Activated CD8-positive, alpha-beta T cell treated with anti-CD3 and anti-CD28 coated beads for 36 hours (primary cell): ENCODE results near the gene STOM. TPM values are rescaled to one million over a fixed set of nuclear protein-coding genes. Genes with fewer than 3 reads are reported as not detected.

Source experiments
- ATAC-seq: fragments of 200-7000 bp; cut with Tn5 transposase; one replicate; pipeline ENCODE4 v1.10.0; 2021; ENCODE audit warnings: mild to moderate bottlenecking, moderate library complexity
- CTCF ChIA-PET: fragments of 350-600 bp; sonication (Branson Sonifier 250); formaldehyde crosslinking; loops from one replicate; lab custom pipeline; 2021; ENCODE audit warnings: antibody characterized with exemption; lab: Charles Lee
- POLR2A ChIA-PET: fragments of 350-600 bp; sonication (Branson Sonifier 250); formaldehyde crosslinking; loops from one replicate; lab custom pipeline; 2021; ENCODE audit warnings: antibody characterized with exemption; lab: Charles Lee
- DNase-seq: peaks from one replicate; pipeline ENCODE4 v3.0.0-alpha.2; 2020
- H3K27ac Mint-ChIP-seq: one replicate; pipeline ENCODE4 v1.8.0; 2021; ENCODE audit warnings: mild to moderate bottlenecking, mixed read lengths
- H3K27me3 Mint-ChIP-seq: one replicate; pipeline ENCODE4 v1.8.0; 2021; ENCODE audit warnings: mixed read lengths
- H3K36me3 Mint-ChIP-seq: one replicate; pipeline ENCODE4 v1.8.0; 2021; ENCODE audit warnings: low read depth, mixed read lengths
- H3K4me1 Mint-ChIP-seq: one replicate; pipeline ENCODE4 v1.8.0; 2021; ENCODE audit warnings: low read depth, mixed read lengths
- H3K4me3 Mint-ChIP-seq: one replicate; pipeline ENCODE4 v1.8.0; 2021; ENCODE audit warnings: mild to moderate bottlenecking, moderate library complexity, mixed read lengths
- H3K9me3 Mint-ChIP-seq: one replicate; pipeline ENCODE4 v1.8.0; 2021; ENCODE audit warnings: mixed read lengths
- intact Hi-C: fragments of 100-400 bp; cut with micrococcal nuclease; formaldehyde crosslinking; loops from one replicate; pipeline ENCODE4 v1.10.0; 2022
- total RNA-seq, 2 experiments: library from RNA; stranded (reverse); gene quantifications; one replicate each; pipeline ENCODE4 v1.2.3, GENCODE V29; 2021
- TF ChIP-seq, protein P1 (sequence below): fragments of 200-600 bp; IDR thresholded peaks from one replicate; pipeline ENCODE4 v1.8.0; 2022; ENCODE audit warnings: antibody characterized with exemption, mild to moderate bottlenecking

Gene STOM
- total RNA-seq, 2 experiments from 2014 or later, result 31.7 to 32.5 TPM

- ChIA-PET POLR2A (no interaction called here), CTCF (interaction anchor here (1.4 to 7.8 kb wide), 2 partner anchors 21 to 57 kb away, joined by 3 to 49 read pairs; no protein-coding TSS in a partner anchor)
- H3K9me3 Mint-ChIP-seq, result no peaks in the 10 kb centered on the region
- TF ChIP-seq, protein P1, sequence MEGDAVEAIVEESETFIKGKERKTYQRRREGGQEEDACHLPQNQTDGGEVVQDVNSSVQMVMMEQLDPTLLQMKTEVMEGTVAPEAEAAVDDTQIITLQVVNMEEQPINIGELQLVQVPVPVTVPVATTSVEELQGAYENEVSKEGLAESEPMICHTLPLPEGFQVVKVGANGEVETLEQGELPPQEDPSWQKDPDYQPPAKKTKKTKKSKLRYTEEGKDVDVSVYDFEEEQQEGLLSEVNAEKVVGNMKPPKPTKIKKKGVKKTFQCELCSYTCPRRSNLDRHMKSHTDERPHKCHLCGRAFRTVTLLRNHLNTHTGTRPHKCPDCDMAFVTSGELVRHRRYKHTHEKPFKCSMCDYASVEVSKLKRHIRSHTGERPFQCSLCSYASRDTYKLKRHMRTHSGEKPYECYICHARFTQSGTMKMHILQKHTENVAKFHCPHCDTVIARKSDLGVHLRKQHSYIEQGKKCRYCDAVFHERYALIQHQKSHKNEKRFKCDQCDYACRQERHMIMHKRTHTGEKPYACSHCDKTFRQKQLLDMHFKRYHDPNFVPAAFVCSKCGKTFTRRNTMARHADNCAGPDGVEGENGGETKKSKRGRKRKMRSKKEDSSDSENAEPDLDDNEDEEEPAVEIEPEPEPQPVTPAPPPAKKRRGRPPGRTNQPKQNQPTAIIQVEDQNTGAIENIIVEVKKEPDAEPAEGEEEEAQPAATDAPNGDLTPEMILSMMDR, result no peak
- DNase-seq (peak; percentile 16), ATAC-seq (peak; percentile 47)
- peaks cover 10% of the 10 kb centered on the region for H3K36me3 Mint-ChIP-seq
- intact Hi-C loops, result no loop called here
- H3K27ac Mint-ChIP-seq, result no peak overlapping the region
- no peaks in the 10 kb centered on the region for H3K27me3 Mint-ChIP-seq
- H3K4me3 Mint-ChIP-seq, result no peak overlapping the region
- peaks cover 12% of the 10 kb centered on the region for H3K4me1 Mint-ChIP-seq
Observed at GRCh38 chr9:121340676-121341392, 29.2 kb downstream of the STOM start.

- DNase-seq, result no peak
- no peak overlapping the region for H3K27ac Mint-ChIP-seq
- peaks cover 10% of the 10 kb centered on the region for H3K36me3 Mint-ChIP-seq
- no peaks in the 10 kb centered on the region for H3K9me3 Mint-ChIP-seq
- TF ChIP-seq, protein P1, result no peak
- CTCF ChIA-PET, result interaction anchor here (1.0 to 7.8 kb wide), 5 partner anchors 10 to 61 kb away, joined by 3 to 49 read pairs (median 5); no protein-coding TSS in a partner anchor
- no peak for ATAC-seq
- no peak overlapping the region for H3K4me3 Mint-ChIP-seq
- intact Hi-C loops, result no loop called here
- no peaks in the 10 kb centered on the region for H3K27me3 Mint-ChIP-seq
- POLR2A ChIA-PET, result interaction anchor here (0.7 to 1.1 kb wide), 2 partner anchors 13 to 14 kb away, joined by 3 read pairs; no protein-coding TSS in a partner anchor
- peaks cover 8% of the 10 kb centered on the region for H3K4me1 Mint-ChIP-seq
Observed at GRCh38 chr9:121339437-121339836, 30.6 kb downstream of the STOM start.

GRCh38 chr9:121336665-121337064 lies 33.4 kb downstream of the STOM start:
- Mint-ChIP-seq H3K4me1 (no peaks in the 10 kb centered on the region), H3K27ac (no peak overlapping the region), H3K36me3 (peaks cover 4% of the 10 kb centered on the region), H3K4me3 (no peak overlapping the region), H3K9me3 (no peaks in the 10 kb centered on the region), H3K27me3 (no peaks in the 10 kb centered on the region)
- intact Hi-C loops, result no loop called here
- ChIA-PET CTCF (interaction anchor here (7.8 kb wide), 1 partner anchor 16 kb away, joined by 49 read pairs; no protein-coding TSS in a partner anchor), POLR2A (no interaction called here)
- no peak for ATAC-seq
- no peak for DNase-seq
- TF ChIP-seq, protein P1, result no peak

DNA sequence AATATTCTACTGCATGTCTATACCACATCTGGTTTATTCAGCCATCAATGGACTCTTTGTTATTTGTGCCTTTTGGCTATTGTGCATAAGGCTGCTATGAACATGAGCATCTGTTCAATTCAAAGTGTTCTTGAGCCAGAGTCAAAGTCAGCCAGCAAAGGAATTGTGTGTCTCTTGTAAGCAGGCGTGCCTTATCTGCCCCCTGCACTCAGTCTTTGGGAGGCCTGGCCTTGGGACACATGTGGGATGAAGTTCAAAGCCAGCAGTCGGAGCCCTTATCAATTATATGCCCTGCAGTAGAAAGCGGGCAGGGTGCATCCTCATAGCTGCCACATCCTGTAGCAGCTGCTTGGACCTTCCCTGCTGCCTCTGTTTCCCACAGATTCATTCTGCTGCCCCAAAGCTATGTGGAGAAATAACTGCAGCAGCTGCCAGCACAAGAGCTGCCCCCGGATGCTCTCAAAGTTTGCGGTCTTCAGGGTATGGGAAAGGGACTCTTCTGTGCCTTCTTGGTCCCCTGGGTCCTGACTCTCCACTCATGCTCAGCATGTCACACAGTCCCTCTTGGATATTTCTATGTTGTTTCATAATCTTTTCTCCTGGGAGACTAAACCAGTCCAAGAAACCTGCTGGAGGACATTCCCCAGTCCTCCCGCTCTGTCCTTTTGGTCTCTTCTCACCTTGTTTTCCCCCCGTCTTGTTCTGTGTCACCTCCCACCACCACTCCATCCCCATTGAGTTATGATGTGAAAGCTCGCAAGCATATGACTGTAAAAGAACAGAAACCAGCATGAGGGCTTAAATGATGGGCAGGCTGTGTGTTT lies 35.9 kb downstream of the STOM start:
- Mint-ChIP-seq H3K4me1 (no peaks in the 10 kb centered on the region), H3K27ac (no peak overlapping the region), H3K4me3 (no peak overlapping the region), H3K9me3 (no peaks in the 10 kb centered on the region), H3K27me3 (no peaks in the 10 kb centered on the region), H3K36me3 (peaks cover 4% of the 10 kb centered on the region)
- no peak for ATAC-seq
- POLR2A ChIA-PET, result no interaction called here
- no peak for DNase-seq
- TF ChIP-seq, protein P1, result no peak
- CTCF ChIA-PET, result interaction anchor here (1.2 to 4.5 kb wide), 2 partner anchors 14 to 20 kb away, joined by 3 to 24 read pairs; no protein-coding TSS in a partner anchor
- intact Hi-C loops, result no loop called here
